Body of pancreas (tissue), 4 donors: ENCODE results near the gene MAGI1.

ENCODE experiments used
- CTCF ChIP-seq, 7 experiments: fragments of 450-650 bp in 4 of 7; fragments of 200-600 bp in 3 of 7; sonication (generic) in 3 of 7; IDR thresholded peaks; one replicate each; pipeline ENCODE4 v1.5.1; 2016 to 2019; ENCODE audit warnings: antibody characterized with exemption in 7 of 7
- POLR2A ChIP-seq, 3 donors: fragments of 450-650 bp; IDR thresholded peaks; one replicate each; pipeline ENCODE4 v1.6.1; 2016; ENCODE audit warnings: antibody characterized with exemption in 3 of 3, mild to moderate bottlenecking in 2 of 3

GRCh38 chr3:65632414-65632813, 406.3 kb downstream of the MAGI1 start:
- TF ChIP-seq CTCF (IDR thresholded peaks at IDR 0.05): no peak
- TF ChIP-seq POLR2A (IDR thresholded peaks at IDR 0.05): no peak
